HepG2 (cell line): Measurements from ENCODE around the gene PCYT2. TPM values are rescaled to one million over a fixed set of nuclear protein-coding genes. Genes with fewer than 3 reads are reported as not detected.
A peak's percentile ranks its signal among the peaks of the same experiment; 100 is the strongest.

Experiments
- BRD4 ChIP-seq: sonication (generic); formaldehyde crosslinking; IDR thresholded peaks from 2 replicates; pipeline ENCODE4 v1.4.0; 2020; ENCODE audit warnings: missing genetic modification reagents
- ETS1 ChIP-seq: sonication (generic); formaldehyde crosslinking; IDR thresholded peaks from 2 replicates; pipeline ENCODE4 v1.4.0; 2020; ENCODE audit warnings: missing genetic modification reagents
- FOXM1 ChIP-seq: sonication (generic); formaldehyde crosslinking; IDR thresholded peaks from 2 replicates; pipeline ENCODE4 v1.5.0; 2020; ENCODE audit warnings: missing genetic modification reagents
- GMEB1 ChIP-seq: sonication (generic); formaldehyde crosslinking; IDR thresholded peaks from 2 replicates; pipeline ENCODE4 v1.5.1; 2020; ENCODE audit warnings: missing genetic modification reagents, mild to moderate bottlenecking, borderline replicate concordance
- MED1 ChIP-seq: sonication (generic); formaldehyde crosslinking; IDR thresholded peaks from 2 replicates; pipeline ENCODE4 v1.4.0; 2020; ENCODE audit warnings: missing genetic modification reagents
- ONECUT2 ChIP-seq: sonication (generic); formaldehyde crosslinking; IDR thresholded peaks from 2 replicates; pipeline ENCODE4 v1.4.0; 2020; ENCODE audit warnings: missing genetic modification reagents
- RAD51 ChIP-seq: fragments of 450-650 bp; IDR thresholded peaks from 2 replicates; pipeline ENCODE4 v1.6.1; 2016; ENCODE audit warnings: borderline replicate concordance
- RFX3 ChIP-seq: IDR thresholded peaks from 2 replicates; pipeline ENCODE4 v1.6.1; 2016; ENCODE audit warnings: missing biosample characterization, missing genetic modification reagents
- SMAD3 ChIP-seq: sonication (generic); formaldehyde crosslinking; IDR thresholded peaks from 2 replicates; pipeline ENCODE4 v1.4.0; 2020; ENCODE audit warnings: missing genetic modification reagents
- SNRNP70 ChIP-seq: fragments of 200-400 bp; formaldehyde crosslinking; IDR thresholded peaks from 2 replicates; pipeline ENCODE4 v1.6.1; 2017; ENCODE audit warnings: mild to moderate bottlenecking, low read depth, low read length, moderate library complexity
- YEATS4 ChIP-seq: sonication (generic); formaldehyde crosslinking; IDR thresholded peaks from 2 replicates; pipeline ENCODE4 v1.4.0; 2020; ENCODE audit warnings: missing genetic modification reagents, borderline replicate concordance
- ZBTB39 ChIP-seq: sonication (generic); formaldehyde crosslinking; IDR thresholded peaks from 2 replicates; pipeline ENCODE4 v1.5.0; 2020; ENCODE audit warnings: missing genetic modification reagents
- ZNF10 ChIP-seq: sonication (generic); formaldehyde crosslinking; IDR thresholded peaks from 2 replicates; pipeline ENCODE4 v1.4.0; 2020; ENCODE audit warnings: mild to moderate bottlenecking, low read depth, missing genetic modification reagents, borderline replicate concordance
- ZNF225 ChIP-seq: sonication (generic); formaldehyde crosslinking; IDR thresholded peaks from 2 replicates; pipeline ENCODE4 v1.4.0; 2020; ENCODE audit warnings: mild to moderate bottlenecking, missing genetic modification reagents
- ZNF33B ChIP-seq: sonication (generic); formaldehyde crosslinking; IDR thresholded peaks from 2 replicates; pipeline ENCODE4 v1.5.1; 2020; ENCODE audit warnings: mild to moderate bottlenecking, missing genetic modification reagents
- ZNF550 ChIP-seq: sonication (generic); formaldehyde crosslinking; IDR thresholded peaks from 2 replicates; pipeline ENCODE4 v1.4.0; 2020; ENCODE audit warnings: mild to moderate bottlenecking, missing genetic modification reagents, borderline replicate concordance
- ZNF784 ChIP-seq: sonication (generic); formaldehyde crosslinking; IDR thresholded peaks from 2 replicates; pipeline ENCODE4 v1.5.1; 2020; ENCODE audit warnings: missing genetic modification reagents, mild to moderate bottlenecking, borderline replicate concordance
- polyA plus RNA-seq, 8 experiments: library from polyadenylated mRNA; depleted of rRNA in 3 of 8; stranded (reverse) in 7 of 8; unstranded in 1 of 8; fragments of >200 nt; fragmentation: Illumina TruSeq in 4 of 8; extraction: Trizol in 4 of 8; gene quantifications; 2 replicates each; pipeline versions ENCODE4 v1.2.1 to v1.2.3, GENCODE V29; 2011 to 2016; ENCODE audit warnings: low read depth in 4 of 8, missing spikeins in 1 of 8, mixed read lengths in 1 of 8; ENCODE audit not compliant: insufficient read depth in 1 of 8
- total RNA-seq, 5 experiments: library from RNA; depleted of rRNA; stranded (reverse); fragments of >200 nt; fragmentation: Illumina TruSeq; extraction: Trizol; gene quantifications; 2 replicates each; pipeline ENCODE4 v1.2.3, GENCODE V29; 2016; ENCODE audit warnings: low read depth in 1 of 5
- TF ChIP-seq, protein P1 (sequence below): sonication (generic); formaldehyde crosslinking; IDR thresholded peaks from 2 replicates; pipeline ENCODE4 v1.4.0; 2020; ENCODE audit warnings: mild to moderate bottlenecking, missing genetic modification reagents
- TF ChIP-seq, protein P2 (sequence below): sonication (generic); formaldehyde crosslinking; IDR thresholded peaks from 2 replicates; pipeline ENCODE4 v1.8.1; 2023; ENCODE audit warnings: mild to moderate bottlenecking, missing genetic modification reagents
- TF ChIP-seq, protein P3 (sequence below): sonication (generic); formaldehyde crosslinking; IDR thresholded peaks from 2 replicates; pipeline ENCODE4 v1.5.1; 2020; ENCODE audit warnings: mild to moderate bottlenecking, moderate library complexity, missing genetic modification reagents

PCYT2 gene
- total and polyA plus RNA-seq, 2 of the 13 experiments (the other 11 are each of a cell fraction or from before 2014, with no cell fraction given): 147 to 297 TPM

DNA sequence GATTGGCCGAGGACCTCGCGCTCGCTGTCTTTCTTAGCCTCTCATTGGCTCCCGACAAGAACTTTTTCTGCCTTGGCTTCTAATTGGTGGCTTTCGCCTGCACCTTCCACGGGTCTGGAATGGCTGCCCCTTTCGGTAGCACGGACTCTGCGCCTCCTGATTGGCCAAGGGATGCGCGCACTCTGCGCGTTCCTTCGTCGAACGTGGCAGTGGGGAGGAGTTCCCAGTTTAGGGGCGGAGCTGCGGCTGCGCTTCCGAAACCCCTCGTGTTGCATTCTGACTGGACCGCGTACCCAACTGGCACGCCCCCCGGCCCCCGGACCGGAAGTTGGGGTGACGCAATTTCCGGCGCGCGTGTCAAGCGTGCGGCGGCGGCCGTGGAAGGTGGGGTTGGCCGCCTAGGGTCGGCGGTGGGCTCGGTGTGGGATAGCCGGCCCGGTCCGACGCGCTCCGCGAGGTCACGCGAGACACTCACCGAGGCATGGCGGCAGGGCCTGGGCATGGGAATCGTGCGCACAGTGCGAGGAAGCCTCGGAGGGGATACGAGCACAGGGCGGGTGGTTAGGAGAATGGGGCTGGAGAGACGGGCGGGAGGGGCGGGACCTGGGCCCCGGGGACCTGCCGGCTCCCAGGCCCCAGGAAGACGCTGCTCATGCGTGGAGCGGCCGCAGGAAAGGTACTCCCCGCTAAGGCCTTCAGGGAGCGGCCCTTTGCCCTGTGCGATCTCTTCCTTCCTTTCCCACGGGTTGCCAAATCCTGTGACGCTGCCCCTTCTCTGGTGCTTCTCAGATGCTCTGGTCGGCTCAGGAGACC lies 50.2 kb downstream of the PCYT2 start (continued):
- TF ChIP-seq ETS1 (CRISPR knock-in tag): no peak
- no peak for TF ChIP-seq RFX3 (CRISPR knock-in tag)
- peak; percentile 99 for TF ChIP-seq BRD4 (CRISPR knock-in tag)
- TF ChIP-seq SMAD3 (CRISPR knock-in tag): peak; percentile 51; the same call in 1 of the 2 replicates
- TF ChIP-seq, protein P1, sequence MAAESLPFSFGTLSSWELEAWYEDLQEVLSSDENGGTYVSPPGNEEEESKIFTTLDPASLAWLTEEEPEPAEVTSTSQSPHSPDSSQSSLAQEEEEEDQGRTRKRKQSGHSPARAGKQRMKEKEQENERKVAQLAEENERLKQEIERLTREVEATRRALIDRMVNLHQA: no peak
- peak; percentile 96 for TF ChIP-seq ZNF33B (CRISPR knock-in tag)
- TF ChIP-seq, protein P2, sequence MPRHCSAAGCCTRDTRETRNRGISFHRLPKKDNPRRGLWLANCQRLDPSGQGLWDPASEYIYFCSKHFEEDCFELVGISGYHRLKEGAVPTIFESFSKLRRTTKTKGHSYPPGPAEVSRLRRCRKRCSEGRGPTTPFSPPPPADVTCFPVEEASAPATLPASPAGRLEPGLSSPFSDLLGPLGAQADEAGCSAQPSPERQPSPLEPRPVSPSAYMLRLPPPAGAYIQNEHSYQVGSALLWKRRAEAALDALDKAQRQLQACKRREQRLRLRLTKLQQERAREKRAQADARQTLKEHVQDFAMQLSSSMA: 0 out of 2 replicates have a peak, but pooled peaks have one; percentile 50
- TF ChIP-seq SNRNP70: no peak
- peak; percentile 32; the same call in 1 of the 2 replicates for TF ChIP-seq ZNF784 (CRISPR knock-in tag)
- TF ChIP-seq YEATS4 (CRISPR knock-in tag): peak; percentile 98
- TF ChIP-seq RAD51: no peak
- peak; percentile 46; the same call in 1 of the 2 replicates for TF ChIP-seq FOXM1 (CRISPR knock-in tag)
- TF ChIP-seq ONECUT2 (CRISPR knock-in tag): no peak
- peak; percentile 6; the same call in 1 of the 2 replicates for TF ChIP-seq ZBTB39 (CRISPR knock-in tag)
- peak; percentile 83; the same call in 1 of the 2 replicates for TF ChIP-seq ZNF225
- TF ChIP-seq ZNF10: no peak
- TF ChIP-seq MED1 (CRISPR knock-in tag): peak; percentile 92
- peak; percentile 96 for TF ChIP-seq GMEB1 (CRISPR knock-in tag)
- no peak for TF ChIP-seq ZNF550 (CRISPR knock-in tag)
- TF ChIP-seq, protein P3, sequence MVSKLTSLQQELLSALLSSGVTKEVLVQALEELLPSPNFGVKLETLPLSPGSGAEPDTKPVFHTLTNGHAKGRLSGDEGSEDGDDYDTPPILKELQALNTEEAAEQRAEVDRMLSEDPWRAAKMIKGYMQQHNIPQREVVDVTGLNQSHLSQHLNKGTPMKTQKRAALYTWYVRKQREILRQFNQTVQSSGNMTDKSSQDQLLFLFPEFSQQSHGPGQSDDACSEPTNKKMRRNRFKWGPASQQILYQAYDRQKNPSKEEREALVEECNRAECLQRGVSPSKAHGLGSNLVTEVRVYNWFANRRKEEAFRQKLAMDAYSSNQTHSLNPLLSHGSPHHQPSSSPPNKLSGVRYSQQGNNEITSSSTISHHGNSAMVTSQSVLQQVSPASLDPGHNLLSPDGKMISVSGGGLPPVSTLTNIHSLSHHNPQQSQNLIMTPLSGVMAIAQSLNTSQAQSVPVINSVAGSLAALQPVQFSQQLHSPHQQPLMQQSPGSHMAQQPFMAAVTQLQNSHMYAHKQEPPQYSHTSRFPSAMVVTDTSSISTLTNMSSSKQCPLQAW: peak; percentile 95
